A673 (cell line): ENCODE results near the gene ACE2. TPM values are rescaled to one million over a fixed set of nuclear protein-coding genes. Genes with fewer than 3 reads are reported as not detected.

Source experiments
- BruUV-seq: library from RNA; stranded (reverse); fragments of 400-500 nt; replicated peaks from 2 replicates; lab custom pipeline; 2021; lab: Mats Ljungman, UMichigan
- CTCF ChIA-PET: fragments of 300-600 bp; sonication (Branson Sonifier 250); formaldehyde crosslinking; loops from one replicate; lab custom pipeline; 2022; ENCODE audit warnings: antibody characterized with exemption; lab: Charles Lee
- POLR2A ChIA-PET: fragments of 300-600 bp; sonication (Branson Sonifier 250); formaldehyde crosslinking; loops from one replicate; lab custom pipeline; 2022; ENCODE audit warnings: antibody characterized with exemption; ENCODE audit not compliant: low non-redundant PET; lab: Charles Lee
- DNase-seq: peaks from one replicate; pipeline ENCODE4 v3.0.0-alpha.2; 2015; ENCODE audit warnings: low spot score
- H3K27ac ChIP-seq: fragments of 200-600 bp; sonication (generic); 2 replicates; pipeline ENCODE4 v1.5.1; 2016; ENCODE audit warnings: mixed run types, low read depth, mild to moderate bottlenecking, mixed read lengths, antibody characterized with exemption, low read length; ENCODE audit not compliant: poor library complexity, severe bottlenecking
- H3K27me3 ChIP-seq: fragments of 200-600 bp; sonication (generic); replicated peaks from 2 replicates; pipeline ENCODE4 v1.6.1; 2017; ENCODE audit warnings: mixed run types, low read depth, mild to moderate bottlenecking, mixed read lengths, antibody characterized with exemption, low read length; ENCODE audit not compliant: insufficient read depth, poor library complexity
- H3K36me3 ChIP-seq: fragments of 200-600 bp; sonication (generic); 2 replicates; pipeline ENCODE4 v1.6.1; 2016; ENCODE audit warnings: mixed run types, mild to moderate bottlenecking, mixed read lengths, antibody characterized with exemption, low read length; ENCODE audit not compliant: insufficient read depth, poor library complexity, severe bottlenecking
- H3K4me1 ChIP-seq: fragments of 200-600 bp; sonication (generic); 2 replicates; pipeline ENCODE4 v1.6.1; 2017; ENCODE audit warnings: mixed run types, mild to moderate bottlenecking, mixed read lengths, antibody characterized with exemption, low read length; ENCODE audit not compliant: insufficient read depth, poor library complexity, severe bottlenecking
- H3K4me3 ChIP-seq: fragments of 200-600 bp; sonication (generic); 2 replicates; pipeline ENCODE4 v1.5.1; 2016; ENCODE audit warnings: low read depth, mixed run types, mild to moderate bottlenecking, mixed read lengths, low read length; ENCODE audit not compliant: poor library complexity, severe bottlenecking
- H3K9me3 ChIP-seq: fragments of 200-600 bp; sonication (generic); 2 replicates; pipeline ENCODE4 v1.6.1; 2016; ENCODE audit warnings: mixed run types, low read depth, mild to moderate bottlenecking, mixed read lengths, antibody characterized with exemption, low read length; ENCODE audit not compliant: poor library complexity, severe bottlenecking
- CTCF ChIP-seq: fragments of 300-800, 200-600 bp; sonication (generic); conservative IDR thresholded peaks from 2 replicates; pipeline ENCODE4 v1.5.1; 2017; ENCODE audit warnings: low read depth, mild to moderate bottlenecking, antibody characterized with exemption, low read length, moderate library complexity, mixed read lengths
- EZH2 ChIP-seq: fragments of 200-600 bp; sonication (generic); IDR thresholded peaks from 2 replicates; pipeline ENCODE4 v1.6.1; 2017; ENCODE audit warnings: borderline replicate concordance, low read depth, mild to moderate bottlenecking, mixed read lengths, antibody characterized with exemption, low read length; ENCODE audit not compliant: poor library complexity, severe bottlenecking
- intact Hi-C: fragments of 100-400 bp; cut with micrococcal nuclease; formaldehyde crosslinking; loops from one replicate; pipeline ENCODE4 v1.10.0; 2022; ENCODE audit not compliant: unreplicated experiment
- total RNA-seq: library from RNA; stranded (reverse); gene quantifications from 2 replicates; pipeline ENCODE4 v1.2.3, GENCODE V29; 2021

Gene ACE2
- total RNA-seq, 1 experiment from 2014 or later, result not detected

DNA sequence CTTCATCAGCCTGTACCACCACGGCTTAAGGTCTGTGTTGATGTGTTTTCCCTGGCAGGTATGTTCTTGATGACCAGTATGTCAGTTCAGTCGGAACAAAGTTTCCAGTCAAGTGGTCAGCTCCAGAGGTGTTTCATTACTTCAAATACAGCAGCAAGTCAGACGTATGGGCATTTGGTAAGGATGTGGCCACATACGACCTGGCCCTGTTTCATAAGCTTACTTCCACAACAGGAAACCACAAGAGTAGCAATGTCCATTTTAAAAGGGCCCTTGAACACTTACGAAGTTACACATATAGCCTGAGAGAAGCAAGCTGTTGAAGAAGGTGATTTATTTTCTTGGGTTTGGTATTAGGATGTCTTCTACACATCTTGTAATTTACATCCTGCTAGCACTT lies 54.0 kb downstream of the ACE2 start:
- DNase-seq, result no peak
- no peak overlapping the region for H3K4me3 ChIP-seq
- no peaks in the 10 kb centered on the region for H3K4me1 ChIP-seq
- no peaks in the 10 kb centered on the region for H3K36me3 ChIP-seq
- intact Hi-C loops, result no loop called here
- H3K27ac ChIP-seq, result no peak overlapping the region
- TF ChIP-seq EZH2 (no peak), CTCF (no peak)
- POLR2A ChIA-PET, result no interaction called here
- CTCF ChIA-PET, result no interaction called here
- BruUV-seq, result no TSS peak
- peaks cover 33% of the 10 kb centered on the region for H3K27me3 ChIP-seq
- no peaks in the 10 kb centered on the region for H3K9me3 ChIP-seq

GRCh38 chrX:15530318-15530717 lies 70.4 kb downstream of the ACE2 start:
- BruUV-seq, result no TSS peak
- intact Hi-C loops, result no loop called here
- Histone ChIP-seq H3K4me1 (peaks cover 6% of the 10 kb centered on the region), H3K27me3 (peaks cover 23% of the 10 kb centered on the region), H3K4me3 (no peak overlapping the region), H3K9me3 (no peaks in the 10 kb centered on the region), H3K36me3 (no peaks in the 10 kb centered on the region), H3K27ac (no peak overlapping the region)
- no peak for TF ChIP-seq EZH2
- DNase-seq, result no peak
- CTCF ChIA-PET, result no interaction called here
- POLR2A ChIA-PET, result no interaction called here

DNA sequence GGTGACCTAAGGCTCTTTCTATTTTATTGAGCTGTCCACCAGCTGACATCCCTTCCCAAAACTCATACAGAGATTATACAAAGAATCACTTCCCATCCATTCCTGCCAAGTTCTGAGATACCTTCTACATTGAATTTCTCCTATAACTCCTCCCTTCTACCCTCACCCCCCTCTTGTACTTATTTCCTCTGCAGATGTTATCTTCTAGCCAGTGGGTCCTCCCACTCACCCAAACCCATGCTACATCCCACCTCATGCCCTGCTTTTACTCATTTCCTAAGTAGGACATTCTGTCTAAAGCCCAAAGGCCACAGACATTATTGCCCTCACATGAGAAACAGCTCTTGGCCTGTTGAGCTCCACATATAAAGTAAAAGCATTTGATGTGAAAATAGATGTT lies 71.6 kb downstream of the ACE2 start:
- intact Hi-C loops, result no loop called here
- ChIA-PET CTCF (no interaction called here), POLR2A (no interaction called here)
- Histone ChIP-seq H3K9me3 (no peaks in the 10 kb centered on the region), H3K36me3 (no peaks in the 10 kb centered on the region), H3K27ac (no peak overlapping the region), H3K4me3 (no peak overlapping the region), H3K4me1 (peaks cover 6% of the 10 kb centered on the region), H3K27me3 (peaks cover 18% of the 10 kb centered on the region)
- no peak for TF ChIP-seq EZH2
- no peak for TF ChIP-seq CTCF
- DNase-seq, result no peak
- no TSS peak for BruUV-seq

GRCh38 chrX:15525664-15526416 lies 74.9 kb downstream of the ACE2 start:
- CTCF ChIA-PET, result no interaction called here
- no peak overlapping the region for H3K4me3 ChIP-seq
- intact Hi-C loops, result no loop called here
- H3K27ac ChIP-seq, result no peak overlapping the region
- no peaks in the 10 kb centered on the region for H3K36me3 ChIP-seq
- POLR2A ChIA-PET, result no interaction called here
- TF ChIP-seq EZH2 (no peak), CTCF (no peak)
- BruUV-seq, result no TSS peak
- DNase-seq, result no peak
- peaks cover 24% of the 10 kb centered on the region for H3K27me3 ChIP-seq
- no peaks in the 10 kb centered on the region for H3K9me3 ChIP-seq
- H3K4me1 ChIP-seq, result peaks cover 6% of the 10 kb centered on the region
